GM12875 (cell line): Measurements from ENCODE around the gene RASL10A.

ENCODE experiments used
- H3K4me3 ChIP-seq: one replicate; pipeline ENCODE4 v1.5.1; 2011; ENCODE audit warnings: low read depth, low read length, control low read depth
- CTCF ChIP-seq: IDR thresholded peaks from 2 replicates; pipeline ENCODE4 v1.5.1; 2011; ENCODE audit warnings: low read depth, mild to moderate bottlenecking, control low read depth, inconsistent platforms, low read length, moderate library complexity, borderline replicate concordance; ENCODE audit not compliant: insufficient read depth

RASL10A gene

GRCh38 chr22:29331658-29332300, 16.3 kb upstream of the RASL10A start:
- H3K4me3 ChIP-seq, result no peak overlapping the region
- TF ChIP-seq CTCF, result no peak

GRCh38 chr22:29331213-29331612, 15.7 kb upstream of the RASL10A start:
- TF ChIP-seq CTCF, result no peak
- H3K4me3 ChIP-seq, result no peak overlapping the region

GRCh38 chr22:29330753-29331152, 15.3 kb upstream of the RASL10A start:
- no peak overlapping the region for H3K4me3 ChIP-seq
- no peak for TF ChIP-seq CTCF

GRCh38 chr22:29330291-29330690, 14.8 kb upstream of the RASL10A start:
- no peak overlapping the region for H3K4me3 ChIP-seq
- no peak for TF ChIP-seq CTCF

- H3K4me3 ChIP-seq, result no peak overlapping the region
- no peak for TF ChIP-seq CTCF
Measured at GRCh38 chr22:29329581-29329980, 14.1 kb upstream of the RASL10A start.

- no peak for TF ChIP-seq CTCF
Measured at GRCh38 chr22:29328566-29329500, 13.3 kb upstream of the RASL10A start.

More at GRCh38 chr22:29328566-29329500, 13.3 kb upstream of the RASL10A start:
- H3K4me3 ChIP-seq, result no peak overlapping the region
